ENCODE data around the gene CORO6. TPM values are rescaled to one million over a fixed set of nuclear protein-coding genes. Genes with fewer than 3 reads are reported as not detected.

The CORO6 gene
- total and polyA plus RNA-seq, 2 of the 4 experiments (the other 2 are of a cell fraction): 3.4 to 7.6 TPM

- H3K4me2 ChIP-seq (ENCODE audit: low read depth, low read length): no peak overlapping the region
- no peak overlapping the region for H4K8ac ChIP-seq (ENCODE audit: low read depth in 2 of 2, low read length in 2 of 2)
- no peak overlapping the region for H2BK20ac ChIP-seq (ENCODE audit: low read depth, low read length)
- ChIA-PET POLR2A (ENCODE audit: unreplicated experiment) (no interaction called here), CTCF (interaction anchor here (0.6 kb wide), 1 partner anchor 146 kb away, joined by 3 read pairs; no protein-coding TSS in a partner anchor)
- H3K23ac ChIP-seq (ENCODE audit: low read depth, low read length): no peak overlapping the region
- no peak overlapping the region for H3K4ac ChIP-seq (ENCODE audit: low read depth, low read length)
- no peak overlapping the region for H3K27ac ChIP-seq (ENCODE audit: insufficient read depth, low read length)
- no peak for ATAC-seq (ENCODE audit: low read depth)
- no peak overlapping the region for H3K18ac ChIP-seq (ENCODE audit: low read depth, low read length)
- no peak overlapping the region for H3K4me3 ChIP-seq (ENCODE audit: insufficient read depth, low read depth, low read length)
- H3K36me3 ChIP-seq (ENCODE audit: control insufficient read depth, insufficient read depth, low read length): peaks cover 72% of the 10 kb centered on the region
- peaks cover 2% of the 10 kb centered on the region for H3K9me1 ChIP-seq (ENCODE audit: insufficient read depth, low read length)
- no peak overlapping the region for H3K14ac ChIP-seq (replicated peaks; ENCODE audit: low read depth, low read length)
- no peaks in the 10 kb centered on the region for H3K9me3 ChIP-seq (ENCODE audit: control insufficient read depth, insufficient read depth, low read length)
- H3K79me1 ChIP-seq (ENCODE audit: low read depth in 1 of 2, low read length in 2 of 2): peaks cover 13 to 48% of the 10 kb centered on the region in 2 experiments
- H3K56ac ChIP-seq (ENCODE audit: extremely low read depth, insufficient read depth, low read length): no peak overlapping the region
- no peak for DNase-seq
- H3K9ac ChIP-seq (ENCODE audit: low read depth, low read length): no peak overlapping the region
- peaks cover 17% of the 10 kb centered on the region for H4K20me1 ChIP-seq (ENCODE audit: insufficient read depth, low read length)
- H2BK15ac ChIP-seq (ENCODE audit: low read depth, low read length): no peak overlapping the region
- intact Hi-C loops (cut with micrococcal nuclease) (no loop called here), dilution Hi-C loops (cut with HindIII; ENCODE audit: low sequenced_read_pairs, unreplicated experiment) (no loop called here), in situ Hi-C loops (cut with MboI; ENCODE audit: low sequenced_read_pairs) (no loop called here)
- 90% methylated on average over 2 of the region's 14 CpGs; no CpG with 5 or more reads in 1 of the 2 experiments for WGBS, 2 experiments (ENCODE audit: extremely low coverage in 2 of 2, insufficient read length in 1 of 2)
- H2AK5ac ChIP-seq (ENCODE audit: low read depth, low read length): no peak overlapping the region
- no TSS peak for BruUV-seq (replicated peaks)
- H2AK9ac ChIP-seq (replicated peaks; ENCODE audit: low read depth, low read length, poor library complexity): peak overlapping the region; percentile 28
- H3K4me1 ChIP-seq (ENCODE audit: control insufficient read depth, insufficient read depth, low read length): no peaks in the 10 kb centered on the region; the same call in 1 of the 2 replicates
- no peak overlapping the region for H4K5ac ChIP-seq (ENCODE audit: low read depth, low read length)
- no peak overlapping the region for H2BK120ac ChIP-seq (ENCODE audit: low read depth, low read length)
- no peak overlapping the region for H2AFZ ChIP-seq (replicated peaks; ENCODE audit: low read length, poor library complexity)
- no peaks in the 10 kb centered on the region for H3K27me3 ChIP-seq (ENCODE audit: control insufficient read depth, insufficient read depth, low read length)
- no peak overlapping the region for H2BK5ac ChIP-seq (ENCODE audit: low read depth, low read length, poor library complexity, severe bottlenecking)
- no peak overlapping the region for H4K91ac ChIP-seq (ENCODE audit: insufficient read depth, low read depth, low read length)
- no peak for TF ChIP-seq CEBPB (IDR thresholded peaks at IDR 0.05; ENCODE audit: low read depth, low read length)
- no peak for TF ChIP-seq SMC3 (IDR thresholded peaks at IDR 0.05; ENCODE audit: low read depth, low read length)
- no peak for TF ChIP-seq RAD21 (IDR thresholded peaks at IDR 0.05; ENCODE audit: low read length)
- no peak for TF ChIP-seq NFE2L2 (IDR thresholded peaks at IDR 0.05; ENCODE audit: low read depth, low read length)
- TF ChIP-seq RCOR1 (IDR thresholded peaks at IDR 0.05; ENCODE audit: insufficient replicate concordance, low read length): no peak
- TF ChIP-seq USF2 (IDR thresholded peaks at IDR 0.05; ENCODE audit: low read depth, low read length): no peak
- TF ChIP-seq FOS (IDR thresholded peaks at IDR 0.05; ENCODE audit: low read depth, low read length): no peak
- no peak for TF ChIP-seq CHD1 (IDR thresholded peaks at IDR 0.05; ENCODE audit: low read depth, low read length)
- TF ChIP-seq CTCF (conservative IDR thresholded peaks at IDR 0.05; ENCODE audit: low read depth, low read length): no peak
- TF ChIP-seq MAZ (IDR thresholded peaks at IDR 0.05; ENCODE audit: borderline replicate concordance, low read depth, low read length): no peak
- TF ChIP-seq RFX5 (IDR thresholded peaks at IDR 0.05; ENCODE audit: low read depth, low read length): no peak
- no peak for TF ChIP-seq MXI1 (IDR thresholded peaks at IDR 0.05; ENCODE audit: borderline replicate concordance, low read depth, low read length)
- TF ChIP-seq MAFK (IDR thresholded peaks at IDR 0.05; ENCODE audit: low read depth, low read length): no peak
- TF ChIP-seq, protein P1, sequence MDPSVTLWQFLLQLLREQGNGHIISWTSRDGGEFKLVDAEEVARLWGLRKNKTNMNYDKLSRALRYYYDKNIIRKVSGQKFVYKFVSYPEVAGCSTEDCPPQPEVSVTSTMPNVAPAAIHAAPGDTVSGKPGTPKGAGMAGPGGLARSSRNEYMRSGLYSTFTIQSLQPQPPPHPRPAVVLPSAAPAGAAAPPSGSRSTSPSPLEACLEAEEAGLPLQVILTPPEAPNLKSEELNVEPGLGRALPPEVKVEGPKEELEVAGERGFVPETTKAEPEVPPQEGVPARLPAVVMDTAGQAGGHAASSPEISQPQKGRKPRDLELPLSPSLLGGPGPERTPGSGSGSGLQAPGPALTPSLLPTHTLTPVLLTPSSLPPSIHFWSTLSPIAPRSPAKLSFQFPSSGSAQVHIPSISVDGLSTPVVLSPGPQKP (IDR thresholded peaks at IDR 0.05; ENCODE audit: borderline replicate concordance, low read depth, low read length): no peak
Measured at GRCh38 chr17:29578626-29579485, 43.9 kb downstream of the CORO6 start.
